ENCODE data around the gene DDX10. TPM values are rescaled to one million over a fixed set of nuclear protein-coding genes. Genes with fewer than 3 reads are reported as not detected.

DDX10 gene
- total and polyA plus RNA-seq, 2 of the 8 experiments (the other 6 are each of a cell fraction or from before 2014, with no cell fraction given), result 49.2 to 52.2 TPM

GRCh38 chr11:108628326-108628725 is 36.5 kb upstream of the DDX10 start (continued):
- no peak for TF ChIP-seq CHD7 (IDR thresholded peaks at IDR 0.05; ENCODE audit: insufficient replicate concordance, low read length)
- no peak for TF ChIP-seq RXRA (IDR thresholded peaks at IDR 0.05; ENCODE audit: insufficient read depth, low read depth, low read length)
- no peak for TF ChIP-seq TAF1 (IDR thresholded peaks at IDR 0.05; ENCODE audit: low read depth, low read length)
- no peak for TF ChIP-seq SP2 (IDR thresholded peaks at IDR 0.05; ENCODE audit: low read length)
- TF ChIP-seq GTF2F1 (IDR thresholded peaks at IDR 0.05; ENCODE audit: borderline replicate concordance, low read depth, low read length), result no peak

Measured in H1 (cell line).